SK-N-SH treated with all-trans-retinoic acid at 6 μM for 48 hours (cell line): ENCODE data around the gene SERP2.

Experiments used
- ATAC-seq: fragments of 200-7000 bp; cut with Tn5 transposase; 3 replicates; pipeline ENCODE4 v1.9.1; 2020; ENCODE audit warnings: mild to moderate bottlenecking, moderate library complexity
- ARNTL ChIP-seq: fragments of 450-650 bp; formaldehyde crosslinking; IDR thresholded peaks from 2 replicates; pipeline ENCODE4 v1.5.0; 2020; ENCODE audit warnings: low read depth, mild to moderate bottlenecking, moderate library complexity, borderline replicate concordance
- BACH2 ChIP-seq: fragments of 250-450 bp; sonication (Bioruptor Pico); IDR thresholded peaks from 2 replicates; pipeline ENCODE4 v1.9.0; 2021; ENCODE audit warnings: mild to moderate bottlenecking, borderline replicate concordance
- CREB5 ChIP-seq: fragments of 250-450 bp; sonication (Bioruptor Pico); IDR thresholded peaks from 2 replicates; pipeline ENCODE4 v1.5.1; 2020; ENCODE audit warnings: low read depth, mild to moderate bottlenecking, moderate library complexity
- CSDC2 ChIP-seq: fragments of 250-450 bp; sonication (Bioruptor Pico); IDR thresholded peaks from 2 replicates; pipeline ENCODE4 v1.5.0; 2020; ENCODE audit warnings: mild to moderate bottlenecking, moderate library complexity
- CSRNP3 ChIP-seq: fragments of 250-450 bp; sonication (Bioruptor Pico); IDR thresholded peaks from 2 replicates; pipeline ENCODE4 v1.5.1; 2021; ENCODE audit warnings: mild to moderate bottlenecking, moderate library complexity
- ISL1 ChIP-seq: fragments of 250-450 bp; sonication (Bioruptor Pico); IDR thresholded peaks from 2 replicates; pipeline ENCODE4 v2.1.2; 2022; ENCODE audit warnings: mild to moderate bottlenecking, moderate library complexity
- OSR1 ChIP-seq: fragments of 250-450 bp; sonication (Bioruptor Pico); IDR thresholded peaks from 2 replicates; pipeline ENCODE4 v1.8.0; 2022; ENCODE audit warnings: moderate library complexity, mild to moderate bottlenecking, inconsistent platforms
- PATZ1 ChIP-seq: fragments of 250-450 bp; sonication (Bioruptor Pico); IDR thresholded peaks from 2 replicates; pipeline ENCODE4 v1.8.0; 2020; ENCODE audit warnings: mild to moderate bottlenecking, moderate library complexity, borderline replicate concordance
- POU6F1 ChIP-seq: fragments of 250-450 bp; sonication (Bioruptor Pico); IDR thresholded peaks from 2 replicates; pipeline ENCODE4 v1.8.0; 2021; ENCODE audit warnings: low read depth, mild to moderate bottlenecking, moderate library complexity, borderline replicate concordance
- PPARA ChIP-seq: fragments of 250-450 bp; sonication (Bioruptor Pico); IDR thresholded peaks from 2 replicates; pipeline ENCODE4 v1.5.0; 2020; ENCODE audit warnings: mild to moderate bottlenecking, borderline replicate concordance
- RARB ChIP-seq: fragments of 250-450 bp; sonication (Bioruptor Pico); IDR thresholded peaks from 2 replicates; pipeline ENCODE4 v1.8.0; 2021; ENCODE audit warnings: mild to moderate bottlenecking, moderate library complexity
- SNAI2 ChIP-seq: fragments of 250-450 bp; sonication (Bioruptor Pico); IDR thresholded peaks from 2 replicates; pipeline ENCODE4 v1.5.0; 2020; ENCODE audit warnings: mild to moderate bottlenecking, moderate library complexity
- TCF4 ChIP-seq: fragments of 250-450 bp; sonication (Bioruptor Pico); IDR thresholded peaks from 2 replicates; pipeline ENCODE4 v1.8.0; 2021; ENCODE audit warnings: mild to moderate bottlenecking, moderate library complexity, borderline replicate concordance
- TSHZ2 ChIP-seq: fragments of 250-450 bp; sonication (Bioruptor Pico); IDR thresholded peaks from 2 replicates; pipeline ENCODE4 v1.5.0; 2020; ENCODE audit warnings: mild to moderate bottlenecking, moderate library complexity
- ZC3H10 ChIP-seq: fragments of 250-450 bp; sonication (Bioruptor Pico); IDR thresholded peaks from 2 replicates; pipeline ENCODE4 v1.5.1; 2021; ENCODE audit warnings: mild to moderate bottlenecking, moderate library complexity
- ZFP30 ChIP-seq: fragments of 450-650 bp; formaldehyde crosslinking; IDR thresholded peaks from 2 replicates; pipeline ENCODE4 v1.5.0; 2022; ENCODE audit warnings: mild to moderate bottlenecking, moderate library complexity
- ZNF565 ChIP-seq: fragments of 450-650 bp; formaldehyde crosslinking; conservative IDR thresholded peaks from 2 replicates; pipeline ENCODE4 v1.5.0; 2020; ENCODE audit warnings: low read depth, mild to moderate bottlenecking, moderate library complexity
- ZNF70 ChIP-seq: fragments of 450-650 bp; formaldehyde crosslinking; IDR thresholded peaks from 2 replicates; pipeline ENCODE4 v1.5.0; 2020; ENCODE audit warnings: mild to moderate bottlenecking, moderate library complexity
- ZNF8 ChIP-seq: fragments of 450-650 bp; formaldehyde crosslinking; IDR thresholded peaks from 2 replicates; pipeline ENCODE4 v1.5.0; 2020; ENCODE audit warnings: mild to moderate bottlenecking, moderate library complexity

The SERP2 gene

GRCh38 chr13:44396701-44397580 lies 23.3 kb downstream of the SERP2 start:
- ATAC-seq: peak; percentile 45; the same call in 1 of the 3 replicates
- TF ChIP-seq RARB (CRISPR knock-in tag): no peak
- TF ChIP-seq TCF4 (CRISPR knock-in tag): peak; percentile 53; the same call in 1 of the 2 replicates
- TF ChIP-seq ZNF70 (CRISPR knock-in tag): peak; percentile 60; the same call in 1 of the 2 replicates

GRCh38 chr13:44397766-44398223 lies 24.2 kb downstream of the SERP2 start:
- ATAC-seq: no peak
- no peak for TF ChIP-seq PPARA (CRISPR knock-in tag)
- TF ChIP-seq CSDC2 (CRISPR knock-in tag): no peak
- TF ChIP-seq ZNF565 (CRISPR knock-in tag): no peak
- no peak for TF ChIP-seq RARB (CRISPR knock-in tag)
- TF ChIP-seq TCF4 (CRISPR knock-in tag): no peak
- TF ChIP-seq ISL1: no peak
- no peak for TF ChIP-seq OSR1
- TF ChIP-seq CSRNP3 (CRISPR knock-in tag): no peak

- TF ChIP-seq POU6F1: no peak
- no peak for TF ChIP-seq ZFP30 (CRISPR knock-in tag)
- TF ChIP-seq CREB5 (CRISPR knock-in tag): no peak
- no peak for TF ChIP-seq CSRNP3 (CRISPR knock-in tag)
- no peak for TF ChIP-seq ZNF8 (CRISPR knock-in tag)
- no peak for TF ChIP-seq TSHZ2 (CRISPR knock-in tag)
- TF ChIP-seq OSR1: no peak
- TF ChIP-seq SNAI2: no peak
- TF ChIP-seq ZC3H10: no peak
- no peak for TF ChIP-seq CSDC2 (CRISPR knock-in tag)
- TF ChIP-seq ARNTL (CRISPR knock-in tag): no peak
- TF ChIP-seq TCF4 (CRISPR knock-in tag): no peak
- no peak for TF ChIP-seq PPARA (CRISPR knock-in tag)
- no peak for TF ChIP-seq PATZ1 (CRISPR knock-in tag)
- TF ChIP-seq BACH2 (CRISPR knock-in tag): no peak
- no peak for TF ChIP-seq ISL1
- TF ChIP-seq ZNF70 (CRISPR knock-in tag): no peak
- ATAC-seq: no peak
Observed at GRCh38 chr13:44398606-44399005, 25.0 kb downstream of the SERP2 start.
